ENCODE results near the gene PEDS1.

Gene PEDS1

GRCh38 chr20:50194831-50195523, 41.5 kb upstream of the PEDS1 start:
- Histone ChIP-seq H3K4me3 (ENCODE audit: low read depth in 1 of 2, low read length in 1 of 2) (peak overlapping the region; percentile 87 to 93), H3K36me3 (peaks cover 38% of the 10 kb centered on the region), H3K4me1 (ENCODE audit: control insufficient read depth in 1 of 2, insufficient read depth in 1 of 2, low read depth in 1 of 2, low read length in 1 of 2) (peaks cover 62 to 67% of the 10 kb centered on the region in 2 experiments), H3K9me3 (no peaks in the 10 kb centered on the region), H3K27me3 (no peaks in the 10 kb centered on the region), H3K27ac (peak overlapping the region; percentile 100)
- no peak for TF ChIP-seq CTCF (IDR thresholded peaks at IDR 0.05)

GRCh38 chr20:50194422-50194830, 40.9 kb upstream of the PEDS1 start:
- TF ChIP-seq CTCF (IDR thresholded peaks at IDR 0.05) = no peak
- no peaks in the 10 kb centered on the region for H3K27me3 ChIP-seq
- no peaks in the 10 kb centered on the region for H3K9me3 ChIP-seq
- peak overlapping the region; percentile 100 for H3K27ac ChIP-seq
- peaks cover 62 to 67% of the 10 kb centered on the region in 2 experiments for H3K4me1 ChIP-seq (ENCODE audit: control insufficient read depth in 1 of 2, insufficient read depth in 1 of 2, low read depth in 1 of 2, low read length in 1 of 2)
- H3K4me3 ChIP-seq (ENCODE audit: low read depth in 1 of 2, low read length in 1 of 2) = peak overlapping the region; percentile 87 to 93
- peaks cover 38% of the 10 kb centered on the region for H3K36me3 ChIP-seq

- Histone ChIP-seq H3K9me3 (no peaks in the 10 kb centered on the region), H3K4me1 (ENCODE audit: control insufficient read depth in 1 of 2, insufficient read depth in 1 of 2, low read depth in 1 of 2, low read length in 1 of 2) (peaks cover 67 to 69% of the 10 kb centered on the region in 2 experiments), H3K4me3 (ENCODE audit: low read depth in 1 of 2, low read length in 1 of 2) (peak overlapping the region; percentile 87 to 93), H3K27me3 (no peaks in the 10 kb centered on the region), H3K36me3 (peaks cover 38% of the 10 kb centered on the region), H3K27ac (peak overlapping the region; percentile 100)
- no peak for TF ChIP-seq CTCF (IDR thresholded peaks at IDR 0.05)
These were observed 40.4 kb upstream of the PEDS1 start for GRCh38 chr20:50193836-50194421.

- Histone ChIP-seq H3K4me3 (ENCODE audit: low read depth in 1 of 2, low read length in 1 of 2) (peak overlapping the region; percentile 87 to 93), H3K27ac (peak overlapping the region; percentile 100), H3K27me3 (no peaks in the 10 kb centered on the region), H3K36me3 (peaks cover 38% of the 10 kb centered on the region), H3K9me3 (no peaks in the 10 kb centered on the region), H3K4me1 (ENCODE audit: control insufficient read depth in 1 of 2, insufficient read depth in 1 of 2, low read depth in 1 of 2, low read length in 1 of 2) (peaks cover 69 to 71% of the 10 kb centered on the region in 2 experiments)
- no peak for TF ChIP-seq CTCF (IDR thresholded peaks at IDR 0.05)
These were observed 39.8 kb upstream of the PEDS1 start for GRCh38 chr20:50193199-50193835.

GRCh38 chr20:50192364-50193198, 39.1 kb upstream of the PEDS1 start:
- no peak for TF ChIP-seq CTCF (IDR thresholded peaks at IDR 0.05)

More at GRCh38 chr20:50192364-50193198, 39.1 kb upstream of the PEDS1 start:
- Histone ChIP-seq H3K4me3 (ENCODE audit: low read depth in 1 of 2, low read length in 1 of 2) (peak overlapping the region; percentile 87 to 93), H3K9me3 (no peaks in the 10 kb centered on the region), H3K4me1 (ENCODE audit: control insufficient read depth in 1 of 2, insufficient read depth in 1 of 2, low read depth in 1 of 2, low read length in 1 of 2) (peaks cover 71 to 74% of the 10 kb centered on the region in 2 experiments), H3K36me3 (peaks cover 38% of the 10 kb centered on the region), H3K27ac (peak overlapping the region; percentile 100), H3K27me3 (no peaks in the 10 kb centered on the region)
